SK-N-SH treated with all-trans-retinoic acid at 6 μM for 48 hours (cell line): ENCODE measurements around the gene PLAU.

ENCODE experiments used
- ATAC-seq: fragments of 200-7000 bp; cut with Tn5 transposase; 3 replicates; pipeline ENCODE4 v1.9.1; 2020; ENCODE audit warnings: mild to moderate bottlenecking, moderate library complexity
- ARNTL ChIP-seq: fragments of 450-650 bp; formaldehyde crosslinking; IDR thresholded peaks from 2 replicates; pipeline ENCODE4 v1.5.0; 2020; ENCODE audit warnings: low read depth, mild to moderate bottlenecking, moderate library complexity, borderline replicate concordance
- BACH2 ChIP-seq: fragments of 250-450 bp; sonication (Bioruptor Pico); IDR thresholded peaks from 2 replicates; pipeline ENCODE4 v1.9.0; 2021; ENCODE audit warnings: mild to moderate bottlenecking, borderline replicate concordance
- CSDC2 ChIP-seq: fragments of 250-450 bp; sonication (Bioruptor Pico); IDR thresholded peaks from 2 replicates; pipeline ENCODE4 v1.5.0; 2020; ENCODE audit warnings: mild to moderate bottlenecking, moderate library complexity
- ESRRG ChIP-seq: fragments of 250-450 bp; sonication (Bioruptor Pico); IDR thresholded peaks from 2 replicates; pipeline ENCODE4 v1.6.1; 2021; ENCODE audit warnings: mild to moderate bottlenecking
- GLIS3 ChIP-seq: fragments of 250-450 bp; sonication (Bioruptor Pico); IDR thresholded peaks from 2 replicates; pipeline ENCODE4 v1.5.0; 2020; ENCODE audit warnings: mild to moderate bottlenecking, moderate library complexity
- ISL1 ChIP-seq: fragments of 250-450 bp; sonication (Bioruptor Pico); IDR thresholded peaks from 2 replicates; pipeline ENCODE4 v2.1.2; 2022; ENCODE audit warnings: mild to moderate bottlenecking, moderate library complexity
- OSR1 ChIP-seq: fragments of 250-450 bp; sonication (Bioruptor Pico); IDR thresholded peaks from 2 replicates; pipeline ENCODE4 v1.8.0; 2022; ENCODE audit warnings: moderate library complexity, mild to moderate bottlenecking, inconsistent platforms
- PATZ1 ChIP-seq: fragments of 250-450 bp; sonication (Bioruptor Pico); IDR thresholded peaks from 2 replicates; pipeline ENCODE4 v1.8.0; 2020; ENCODE audit warnings: mild to moderate bottlenecking, moderate library complexity, borderline replicate concordance
- POU6F1 ChIP-seq: fragments of 250-450 bp; sonication (Bioruptor Pico); IDR thresholded peaks from 2 replicates; pipeline ENCODE4 v1.8.0; 2021; ENCODE audit warnings: low read depth, mild to moderate bottlenecking, moderate library complexity, borderline replicate concordance
- PPARA ChIP-seq: fragments of 250-450 bp; sonication (Bioruptor Pico); IDR thresholded peaks from 2 replicates; pipeline ENCODE4 v1.5.0; 2020; ENCODE audit warnings: mild to moderate bottlenecking, borderline replicate concordance
- RARB ChIP-seq: fragments of 250-450 bp; sonication (Bioruptor Pico); IDR thresholded peaks from 2 replicates; pipeline ENCODE4 v1.8.0; 2021; ENCODE audit warnings: mild to moderate bottlenecking, moderate library complexity
- TCF4 ChIP-seq: fragments of 250-450 bp; sonication (Bioruptor Pico); IDR thresholded peaks from 2 replicates; pipeline ENCODE4 v1.8.0; 2021; ENCODE audit warnings: mild to moderate bottlenecking, moderate library complexity, borderline replicate concordance
- TOX ChIP-seq: fragments of 250-450 bp; sonication (Bioruptor Pico); IDR thresholded peaks from 2 replicates; pipeline ENCODE4 v1.8.0; 2021; ENCODE audit warnings: mild to moderate bottlenecking, moderate library complexity, borderline replicate concordance
- ZC3H10 ChIP-seq: fragments of 250-450 bp; sonication (Bioruptor Pico); IDR thresholded peaks from 2 replicates; pipeline ENCODE4 v1.5.1; 2021; ENCODE audit warnings: mild to moderate bottlenecking, moderate library complexity
- ZFP3 ChIP-seq: fragments of 250-450 bp; sonication (Bioruptor Pico); IDR thresholded peaks from 2 replicates; pipeline ENCODE4 v1.5.0; 2020; ENCODE audit warnings: mild to moderate bottlenecking, moderate library complexity
- ZFP30 ChIP-seq: fragments of 450-650 bp; formaldehyde crosslinking; IDR thresholded peaks from 2 replicates; pipeline ENCODE4 v1.5.0; 2022; ENCODE audit warnings: mild to moderate bottlenecking, moderate library complexity
- ZNF565 ChIP-seq: fragments of 450-650 bp; formaldehyde crosslinking; conservative IDR thresholded peaks from 2 replicates; pipeline ENCODE4 v1.5.0; 2020; ENCODE audit warnings: low read depth, mild to moderate bottlenecking, moderate library complexity
- ZNF70 ChIP-seq: fragments of 450-650 bp; formaldehyde crosslinking; IDR thresholded peaks from 2 replicates; pipeline ENCODE4 v1.5.0; 2020; ENCODE audit warnings: mild to moderate bottlenecking, moderate library complexity
- ZNF8 ChIP-seq: fragments of 450-650 bp; formaldehyde crosslinking; IDR thresholded peaks from 2 replicates; pipeline ENCODE4 v1.5.0; 2020; ENCODE audit warnings: mild to moderate bottlenecking, moderate library complexity
- TF ChIP-seq, protein P1 (sequence below): fragments of 250-450 bp; sonication (Bioruptor Pico); IDR thresholded peaks from 2 replicates; pipeline ENCODE4 v1.5.1; 2020; ENCODE audit warnings: low read depth, mild to moderate bottlenecking, moderate library complexity
- TF ChIP-seq, protein P2 (sequence below): fragments of 250-450 bp; sonication (Bioruptor Pico); IDR thresholded peaks from 2 replicates; pipeline ENCODE4 v1.5.1; 2021; ENCODE audit warnings: mild to moderate bottlenecking, moderate library complexity

PLAU gene

GRCh38 chr10:73931767-73932619, 21.1 kb downstream of the PLAU start:
- no peak for ATAC-seq

GRCh38 chr10:73932620-73933112, 21.7 kb downstream of the PLAU start:
- ATAC-seq = no peak
- TF ChIP-seq RARB = no peak
- no peak for TF ChIP-seq ZNF565 (CRISPR knock-in tag)
- no peak for TF ChIP-seq ZNF70
- TF ChIP-seq ARNTL = no peak
- TF ChIP-seq ZFP30 (CRISPR knock-in tag) = no peak
- no peak for TF ChIP-seq TCF4 (CRISPR knock-in tag)
- no peak for TF ChIP-seq PPARA (CRISPR knock-in tag)
- no peak for TF ChIP-seq ZNF8 (CRISPR knock-in tag)
- TF ChIP-seq CSDC2 (CRISPR knock-in tag) = no peak
- TF ChIP-seq, protein P1, sequence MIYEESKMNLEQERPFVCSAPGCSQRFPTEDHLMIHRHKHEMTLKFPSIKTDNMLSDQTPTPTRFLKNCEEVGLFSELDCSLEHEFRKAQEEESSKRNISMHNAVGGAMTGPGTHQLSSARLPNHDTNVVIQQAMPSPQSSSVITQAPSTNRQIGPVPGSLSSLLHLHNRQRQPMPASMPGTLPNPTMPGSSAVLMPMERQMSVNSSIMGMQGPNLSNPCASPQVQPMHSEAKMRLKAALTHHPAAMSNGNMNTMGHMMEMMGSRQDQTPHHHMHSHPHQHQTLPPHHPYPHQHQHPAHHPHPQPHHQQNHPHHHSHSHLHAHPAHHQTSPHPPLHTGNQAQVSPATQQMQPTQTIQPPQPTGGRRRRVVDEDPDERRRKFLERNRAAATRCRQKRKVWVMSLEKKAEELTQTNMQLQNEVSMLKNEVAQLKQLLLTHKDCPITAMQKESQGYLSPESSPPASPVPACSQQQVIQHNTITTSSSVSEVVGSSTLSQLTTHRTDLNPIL = no peak
- TF ChIP-seq POU6F1 (CRISPR knock-in tag) = no peak
- TF ChIP-seq ESRRG (CRISPR knock-in tag) = no peak
- TF ChIP-seq, protein P2, sequence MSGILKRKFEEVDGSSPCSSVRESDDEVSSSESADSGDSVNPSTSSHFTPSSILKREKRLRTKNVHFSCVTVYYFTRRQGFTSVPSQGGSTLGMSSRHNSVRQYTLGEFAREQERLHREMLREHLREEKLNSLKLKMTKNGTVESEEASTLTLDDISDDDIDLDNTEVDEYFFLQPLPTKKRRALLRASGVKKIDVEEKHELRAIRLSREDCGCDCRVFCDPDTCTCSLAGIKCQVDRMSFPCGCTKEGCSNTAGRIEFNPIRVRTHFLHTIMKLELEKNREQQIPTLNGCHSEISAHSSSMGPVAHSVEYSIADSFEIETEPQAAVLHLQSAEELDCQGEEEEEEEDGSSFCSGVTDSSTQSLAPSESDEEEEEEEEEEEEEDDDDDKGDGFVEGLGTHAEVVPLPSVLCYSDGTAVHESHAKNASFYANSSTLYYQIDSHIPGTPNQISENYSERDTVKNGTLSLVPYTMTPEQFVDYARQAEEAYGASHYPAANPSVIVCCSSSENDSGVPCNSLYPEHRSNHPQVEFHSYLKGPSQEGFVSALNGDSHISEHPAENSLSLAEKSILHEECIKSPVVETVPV (CRISPR knock-in tag) = no peak
- no peak for TF ChIP-seq ZC3H10 (CRISPR knock-in tag)
- TF ChIP-seq TOX = no peak
- TF ChIP-seq ISL1 (CRISPR knock-in tag) = no peak
- TF ChIP-seq GLIS3 (CRISPR knock-in tag) = no peak
- no peak for TF ChIP-seq OSR1 (CRISPR knock-in tag)
- no peak for TF ChIP-seq PATZ1 (CRISPR knock-in tag)
- TF ChIP-seq ZFP3 (CRISPR knock-in tag) = no peak
- TF ChIP-seq, all 23 proteins: peak for 0

More at GRCh38 chr10:73931767-73932619, 21.1 kb downstream of the PLAU start:
- TF ChIP-seq TCF4 (CRISPR knock-in tag) (no peak), ZNF70 (no peak), PATZ1 (CRISPR knock-in tag) (no peak)
- TF ChIP-seq, protein P2 (CRISPR knock-in tag) = no peak

GRCh38 chr10:73934074-73934473, 23.1 kb downstream of the PLAU start:
- ATAC-seq = no peak
- TF ChIP-seq TOX = no peak
- no peak for TF ChIP-seq ZNF565 (CRISPR knock-in tag)
- TF ChIP-seq ZNF8 (CRISPR knock-in tag) = no peak
- TF ChIP-seq, protein P1 = no peak
- no peak for TF ChIP-seq CSDC2 (CRISPR knock-in tag)
- TF ChIP-seq, protein P2 (CRISPR knock-in tag) = no peak
- TF ChIP-seq BACH2 (CRISPR knock-in tag) = no peak
- TF ChIP-seq POU6F1 (CRISPR knock-in tag) = no peak
- TF ChIP-seq OSR1 (CRISPR knock-in tag) = no peak
- TF ChIP-seq ESRRG (CRISPR knock-in tag) = no peak
